IPS-NIHi11 (cell line): Measurements from ENCODE around the gene FBXO48.
A peak's percentile ranks its signal among the peaks of the same experiment; 100 is the strongest.
"Not testable (repeated sequence)": the region's sequence is repeated elsewhere in the genome, so short reads cannot be mapped to it uniquely, and the experiment has no call there.

Source experiments
- DNase-seq: peaks from one replicate; pipeline ENCODE4 v3.0.0; 2012; ENCODE audit warnings: mixed read lengths, low spot score

The FBXO48 gene

DNA sequence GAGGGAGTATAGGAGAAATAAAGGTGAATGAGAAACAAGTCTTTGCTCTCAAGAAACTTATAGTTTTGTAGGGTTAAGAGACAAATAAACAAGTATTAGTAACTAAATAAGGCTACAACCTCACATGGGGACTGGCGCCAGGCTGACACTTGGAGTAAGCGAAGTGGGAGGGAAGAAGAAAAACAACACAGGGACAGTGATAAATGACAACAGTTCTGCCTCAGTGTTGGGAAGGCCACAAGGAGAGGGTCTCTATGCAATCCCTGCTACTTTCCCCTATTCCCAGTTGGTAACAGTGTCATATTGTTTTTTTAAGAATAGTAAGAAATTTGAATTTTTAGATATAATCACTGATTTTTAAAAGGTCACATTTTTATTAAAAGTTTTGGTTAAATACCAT lies 4.3 kb upstream of the FBXO48 start:
- no peak for DNase-seq

DNA sequence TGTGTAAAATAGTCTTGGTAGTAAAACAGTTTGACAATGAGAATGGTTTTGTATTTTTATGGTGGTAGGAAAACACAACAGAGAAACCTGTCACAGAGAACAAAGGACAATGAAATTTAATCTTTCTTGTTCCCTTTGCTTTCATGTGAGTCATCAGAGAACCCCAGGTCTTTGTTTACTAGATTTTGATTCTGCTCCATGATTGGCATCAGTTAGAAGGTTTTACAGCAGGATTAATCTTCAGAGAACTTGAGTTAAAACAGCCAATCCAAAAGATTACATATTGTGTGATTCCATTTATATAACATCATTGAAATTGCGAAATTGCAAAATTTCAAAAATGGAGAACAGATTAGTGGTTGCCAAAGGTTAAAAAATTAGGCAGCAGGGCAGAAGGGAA lies 2.8 kb upstream of the FBXO48 start:
- DNase-seq = no peak

- no peak for DNase-seq
Measured at GRCh38 chr2:68468801-68469200, 1.7 kb upstream of the FBXO48 start.

DNA sequence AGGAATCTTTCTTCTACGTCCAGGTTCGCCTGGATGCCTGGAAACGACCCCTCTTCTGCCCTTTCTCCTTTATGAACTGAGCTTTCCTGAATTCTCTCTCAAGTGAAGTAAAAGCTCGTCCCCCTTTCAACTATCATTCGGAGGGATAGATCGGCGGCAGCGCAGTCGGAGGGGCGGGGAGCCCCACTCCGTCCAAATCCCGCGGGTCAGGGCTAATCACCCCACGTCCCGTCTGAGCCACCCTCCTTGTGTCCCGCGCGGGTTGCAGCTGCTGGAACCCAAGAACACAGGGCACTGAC lies 367 bp downstream of the FBXO48 start:
- no peak for DNase-seq

GRCh38 chr2:68466361-68466777 lies 725 bp downstream of the FBXO48 start:
- no peak for DNase-seq

- no peak for DNase-seq
Measured at GRCh38 chr2:68465081-68465916, 1.8 kb downstream of the FBXO48 start.

DNA sequence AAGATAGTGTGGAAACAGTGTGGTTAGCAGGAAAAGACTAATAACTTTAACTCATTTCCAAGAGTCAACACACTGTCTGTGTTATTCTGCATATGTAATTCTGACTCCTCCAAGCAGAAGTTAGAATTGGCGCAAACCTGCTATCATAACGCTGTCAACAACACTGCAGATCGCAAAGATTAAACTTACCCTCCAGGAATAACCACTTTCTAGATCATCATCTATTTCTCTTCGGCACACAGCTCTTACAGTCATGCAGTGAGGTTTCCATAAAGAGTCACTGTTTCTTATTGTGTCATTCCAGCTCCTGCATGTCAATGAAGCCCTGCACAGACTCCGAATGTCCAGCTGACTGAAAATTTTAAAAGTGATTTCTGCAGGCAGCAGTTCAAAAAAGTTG lies 2.4 kb downstream of the FBXO48 start:
- DNase-seq = no peak

GRCh38 chr2:68463287-68463877 lies 3.7 kb downstream of the FBXO48 start:
- peak; percentile 59 for DNase-seq

GRCh38 chr2:68458981-68459380 lies 8.1 kb downstream of the FBXO48 start:
- no peak for DNase-seq

GRCh38 chr2:68456198-68456597 lies 10.9 kb downstream of the FBXO48 start:
- no peak for DNase-seq

GRCh38 chr2:68454719-68455118 lies 12.4 kb downstream of the FBXO48 start:
- no peak for DNase-seq

DNA sequence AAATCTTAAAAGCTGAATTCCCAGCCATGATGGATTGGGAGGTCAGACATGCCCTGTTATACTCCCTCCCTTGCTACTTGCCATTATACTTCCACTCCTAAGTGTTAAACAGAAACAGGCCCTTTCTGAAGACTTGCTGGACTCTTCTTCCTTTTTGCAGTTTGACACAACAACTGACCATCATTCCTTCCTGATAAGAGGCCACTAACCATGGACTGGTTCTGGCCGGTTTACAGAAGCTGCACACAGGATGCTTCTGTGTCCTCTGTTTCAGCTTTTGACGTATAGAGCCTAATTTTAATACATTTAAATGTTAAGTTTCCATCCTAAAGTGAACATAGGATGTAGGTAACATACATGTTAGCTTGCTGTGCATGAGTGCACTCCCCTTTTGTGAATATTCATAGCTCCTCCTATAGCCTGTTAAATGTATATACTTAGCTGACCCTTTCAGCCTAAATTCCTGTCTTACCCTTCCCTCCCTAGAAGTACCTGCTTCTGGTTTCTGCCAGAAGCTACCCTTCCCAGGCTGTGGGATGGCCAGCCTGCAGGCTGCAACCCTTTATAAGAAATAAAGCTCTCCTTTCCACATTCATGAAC lies 13.2 kb downstream of the FBXO48 start:
- DNase-seq = no peak

GRCh38 chr2:68452158-68452900 lies 14.8 kb downstream of the FBXO48 start:
- no peak for DNase-seq

DNA sequence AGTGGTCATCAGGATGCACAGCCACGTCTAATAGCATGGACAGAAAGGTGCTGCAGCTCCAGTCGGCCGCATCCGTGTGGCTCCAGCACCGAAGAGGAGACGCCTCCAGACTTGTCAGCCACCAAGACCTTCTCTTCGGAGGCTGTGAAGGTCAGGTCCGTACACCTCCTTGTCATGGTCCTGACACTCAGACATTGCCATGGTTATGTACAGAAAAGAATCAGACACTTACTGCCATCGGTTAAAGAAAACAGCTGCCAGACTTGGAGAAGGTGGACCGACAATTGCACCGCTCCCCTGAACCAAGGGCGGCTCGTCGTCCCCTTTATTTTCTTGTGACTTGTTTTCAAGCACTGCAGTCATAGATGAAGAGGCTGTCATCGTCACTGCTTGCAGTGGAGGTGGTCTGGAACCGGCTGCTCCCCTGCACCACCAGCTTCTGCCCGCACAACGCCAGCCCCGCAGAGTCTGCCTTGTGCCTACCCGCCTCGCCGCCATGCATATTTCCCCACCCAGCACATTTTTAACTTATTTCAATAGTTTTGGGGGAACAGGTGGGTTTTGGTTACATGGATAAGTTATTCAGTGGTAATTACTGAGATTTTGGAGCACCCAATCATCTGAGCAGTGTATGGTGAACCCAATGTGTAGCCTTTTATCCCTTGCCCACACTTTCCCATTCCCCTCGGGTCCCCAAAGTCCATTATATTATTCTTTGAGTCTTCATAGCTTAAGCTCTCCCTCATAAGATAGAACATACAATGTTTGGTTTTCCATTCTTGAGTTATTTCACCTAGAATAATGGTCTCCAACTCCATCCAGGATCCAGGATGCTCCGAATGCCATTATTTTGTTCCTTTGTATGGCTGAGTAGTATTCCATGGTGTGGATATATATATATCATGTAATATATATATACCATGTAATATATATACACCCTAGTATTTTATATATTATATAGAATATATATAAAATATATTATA lies 18.1 kb downstream of the FBXO48 start:
- DNase-seq = no peak

DNA sequence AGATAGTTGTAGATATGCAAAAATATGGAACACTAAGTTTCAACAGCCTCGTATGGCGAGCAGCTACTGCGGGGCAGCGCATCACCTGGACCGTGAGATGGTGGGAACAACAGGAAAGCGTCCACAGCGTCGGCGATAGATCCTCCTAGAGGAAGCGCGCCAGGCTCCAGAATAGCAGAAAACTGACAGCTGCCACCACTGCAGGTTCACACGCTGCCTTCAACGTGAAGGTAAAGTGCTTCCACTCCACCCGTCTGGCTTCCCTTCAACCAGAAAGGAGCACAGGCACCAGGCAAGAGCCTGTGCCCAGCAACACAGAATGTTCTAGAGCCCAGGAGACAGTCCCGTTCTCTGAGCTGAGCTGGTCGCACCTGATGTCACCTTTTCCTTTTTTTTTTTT lies 20.0 kb downstream of the FBXO48 start:
- no peak for DNase-seq

DNA sequence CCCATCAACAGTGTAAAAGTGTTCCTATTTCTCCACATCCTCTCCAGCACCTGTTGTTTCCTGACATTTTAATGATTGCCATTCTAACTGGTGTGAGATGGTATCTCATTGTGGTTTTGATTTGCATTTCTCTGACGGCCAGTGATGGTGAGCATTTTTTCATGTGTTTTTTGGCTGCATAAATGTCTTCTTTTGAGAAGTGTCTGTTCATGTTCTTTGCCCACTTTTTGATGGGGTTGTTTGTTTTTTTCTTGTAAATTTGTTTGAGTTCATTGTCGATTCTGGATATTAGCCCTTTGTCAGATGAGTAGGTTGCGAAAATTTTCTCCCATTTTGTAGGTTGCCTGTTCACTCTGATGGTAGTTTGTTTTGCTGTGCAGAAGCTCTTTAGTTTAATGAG lies 20.7 kb downstream of the FBXO48 start:
- not testable (repeated sequence) for DNase-seq

GRCh38 chr2:68441994-68442322 lies 25.1 kb downstream of the FBXO48 start:
- DNase-seq = no peak

DNA sequence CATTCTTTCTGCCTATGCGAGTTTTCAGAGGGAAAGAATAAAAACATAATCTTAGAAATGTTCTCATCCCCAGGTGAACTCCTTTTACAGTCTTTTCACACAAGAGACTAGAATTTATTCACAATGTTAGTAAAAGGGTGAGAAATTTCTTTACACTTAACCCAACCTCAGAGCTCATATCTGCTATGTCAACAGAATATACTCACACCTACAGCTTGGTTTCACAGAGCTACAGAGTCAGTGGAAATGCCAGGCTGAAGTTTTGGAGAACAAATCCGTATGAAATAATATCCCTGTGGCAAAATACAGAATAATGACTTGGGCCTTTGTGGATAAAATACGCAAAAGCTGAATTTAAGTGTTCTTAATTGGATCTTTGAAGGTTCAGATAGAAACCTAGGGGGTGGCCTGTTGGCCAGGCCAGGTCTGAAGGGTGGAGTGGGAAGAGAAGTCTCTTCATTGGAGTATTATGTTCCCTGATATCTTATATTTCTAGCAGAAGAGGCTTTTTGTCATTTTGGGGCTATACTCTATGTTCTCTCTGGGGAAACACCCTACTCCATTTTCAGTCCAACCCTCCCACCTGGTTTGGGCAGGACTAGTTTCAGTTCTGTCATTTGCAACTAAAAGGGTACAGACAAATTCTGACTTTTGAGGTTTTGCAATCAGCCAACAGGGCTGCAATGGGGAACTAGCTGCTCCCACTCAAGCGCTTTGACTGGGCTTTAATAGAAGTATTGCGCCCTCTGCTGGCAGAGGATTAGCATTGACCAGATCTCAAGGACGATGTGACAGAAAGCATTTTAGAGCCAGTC lies 25.7 kb downstream of the FBXO48 start:
- peak; percentile 79 for DNase-seq

DNA sequence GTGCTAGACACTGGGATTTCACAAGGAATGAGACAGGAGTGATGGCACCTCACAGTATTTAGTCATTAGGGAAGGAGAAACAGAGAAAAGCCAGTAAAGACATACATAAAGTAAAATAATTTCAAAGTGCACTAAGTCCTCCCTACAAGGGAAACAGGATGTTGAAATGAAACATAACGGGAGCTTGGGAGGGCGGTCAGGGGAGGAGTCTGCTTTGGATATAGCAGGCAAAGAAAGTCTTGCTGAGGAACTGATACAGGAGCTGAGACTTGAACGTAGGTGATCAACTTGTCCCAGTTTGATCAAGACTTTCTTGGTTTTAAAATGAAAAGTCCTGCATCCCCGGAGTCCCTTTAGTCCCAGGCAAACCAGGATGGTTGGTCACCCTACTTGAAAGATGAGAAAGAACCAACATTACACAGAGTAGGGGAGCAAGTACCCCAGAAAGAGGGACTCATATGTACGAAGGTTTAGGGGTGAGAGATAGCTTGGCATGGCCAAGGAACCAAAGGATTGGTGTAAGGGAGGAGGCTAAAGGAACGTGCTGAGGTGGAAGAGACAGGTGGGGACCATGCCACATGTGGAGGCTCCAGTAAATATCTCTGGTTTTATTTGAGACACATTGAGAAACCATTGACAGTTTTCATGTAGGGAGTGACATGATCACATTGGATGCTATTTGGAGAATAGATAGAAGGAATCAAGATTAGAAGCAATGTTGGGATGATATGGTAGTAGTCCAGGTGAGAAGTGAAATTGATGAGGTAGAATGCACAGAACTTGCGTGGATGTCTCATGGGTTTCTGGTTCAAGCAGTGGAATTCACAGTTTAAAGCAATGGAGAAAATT lies 28.4 kb downstream of the FBXO48 start:
- DNase-seq = no peak

DNA sequence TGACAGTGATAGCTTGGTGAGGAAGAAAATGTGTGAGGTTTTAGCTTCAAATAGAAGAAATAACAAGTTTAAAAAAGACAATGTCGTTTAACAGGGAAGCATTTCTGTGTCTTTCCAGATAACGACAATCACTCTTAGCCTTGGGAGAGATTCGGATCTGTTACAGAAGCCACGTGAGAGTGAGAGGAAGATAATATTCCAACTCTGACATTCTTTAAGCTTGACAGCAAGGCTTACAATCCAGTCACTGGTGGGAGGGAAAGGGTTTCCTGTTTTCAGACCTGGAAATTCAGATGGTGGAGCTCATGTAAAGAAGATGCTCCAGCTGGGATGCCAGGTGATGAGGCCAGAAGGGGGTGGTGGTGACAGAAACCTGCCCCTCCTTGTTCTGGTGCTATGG lies 30.8 kb downstream of the FBXO48 start:
- DNase-seq = no peak
